IPS-NIHi7 (cell line): ENCODE measurements around the gene ANKRD66.
"Not testable (repeated sequence)": the region's sequence is repeated elsewhere in the genome, so short reads cannot be mapped to it uniquely, and the experiment has no call there.

Experiments
- DNase-seq: peaks from one replicate; pipeline ENCODE4 v3.0.0; 2012; ENCODE audit warnings: mixed read lengths; ENCODE audit errors: extremely low spot score

Gene ANKRD66

DNA sequence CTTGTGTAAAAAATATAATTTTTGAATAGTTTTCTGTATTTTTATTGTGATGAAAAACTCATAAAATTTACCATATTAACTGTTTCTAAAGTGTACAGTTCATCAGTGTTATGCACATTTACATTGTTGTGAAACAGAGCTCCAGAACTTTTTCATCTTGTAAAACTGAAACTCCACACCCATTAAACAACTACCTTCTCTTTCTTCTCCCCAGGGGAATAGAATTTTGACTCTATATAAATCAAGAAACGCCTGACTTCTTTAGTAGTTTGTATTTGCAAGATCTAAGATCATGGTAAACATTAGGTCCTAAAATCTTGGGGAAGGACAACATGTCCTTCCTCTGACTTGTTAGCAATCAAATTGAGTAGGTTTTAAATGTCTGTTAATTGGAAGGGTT, 9.1 kb downstream of the ANKRD66 start:
- DNase-seq, result no peak

DNA sequence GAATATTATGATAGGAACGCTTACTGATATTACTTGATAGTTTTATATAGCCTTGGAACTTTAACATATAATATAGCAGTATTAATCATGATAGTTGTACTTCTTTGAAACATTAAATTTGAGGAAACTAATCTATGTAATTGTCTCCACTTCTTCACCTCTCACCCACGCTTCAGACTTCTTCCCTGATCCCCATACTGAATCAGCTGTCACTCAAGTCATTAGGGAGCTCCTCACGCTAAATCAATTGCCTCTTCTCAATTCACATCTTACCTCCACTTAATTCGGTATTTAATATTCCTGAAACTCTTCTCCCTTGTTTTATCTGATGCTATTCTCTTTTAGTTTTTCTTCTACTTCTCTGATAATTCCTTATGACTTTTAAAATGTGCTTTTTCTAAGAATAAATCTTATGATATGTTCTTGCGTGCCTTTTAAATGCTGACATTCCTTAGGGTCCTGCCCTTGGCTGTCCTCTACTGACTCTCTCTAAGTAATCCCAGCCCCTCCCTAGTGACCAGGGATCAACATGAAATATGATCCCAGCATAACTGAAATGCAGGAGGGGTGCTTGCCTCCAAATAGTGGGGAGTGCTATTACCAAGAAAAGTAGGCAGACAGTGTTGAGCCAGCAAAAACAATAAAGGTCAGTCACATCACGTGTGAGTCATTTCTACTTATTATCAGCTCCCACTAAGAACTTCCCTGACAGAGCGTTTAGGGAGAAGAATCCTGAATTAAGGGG, 9.9 kb downstream of the ANKRD66 start:
- no peak for DNase-seq

DNA sequence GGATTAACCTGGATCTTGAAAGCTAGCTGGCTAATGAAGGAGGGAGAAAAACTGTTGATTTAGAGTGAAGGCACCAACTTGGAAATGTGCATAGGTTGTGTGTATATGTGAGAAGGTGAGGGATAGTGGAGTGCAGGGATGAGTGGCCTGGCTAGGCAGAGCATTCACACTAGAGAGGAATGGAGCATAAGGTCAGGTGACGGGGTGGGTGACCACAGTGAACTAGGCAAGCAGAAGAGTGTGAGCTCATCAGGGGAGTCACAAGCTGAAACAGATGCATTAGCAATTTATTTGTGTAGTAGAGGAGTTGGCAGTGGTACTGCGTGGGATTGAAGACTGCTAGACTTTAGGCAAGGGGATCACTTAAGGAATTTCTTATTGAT, 10.5 kb downstream of the ANKRD66 start:
- no peak for DNase-seq

DNA sequence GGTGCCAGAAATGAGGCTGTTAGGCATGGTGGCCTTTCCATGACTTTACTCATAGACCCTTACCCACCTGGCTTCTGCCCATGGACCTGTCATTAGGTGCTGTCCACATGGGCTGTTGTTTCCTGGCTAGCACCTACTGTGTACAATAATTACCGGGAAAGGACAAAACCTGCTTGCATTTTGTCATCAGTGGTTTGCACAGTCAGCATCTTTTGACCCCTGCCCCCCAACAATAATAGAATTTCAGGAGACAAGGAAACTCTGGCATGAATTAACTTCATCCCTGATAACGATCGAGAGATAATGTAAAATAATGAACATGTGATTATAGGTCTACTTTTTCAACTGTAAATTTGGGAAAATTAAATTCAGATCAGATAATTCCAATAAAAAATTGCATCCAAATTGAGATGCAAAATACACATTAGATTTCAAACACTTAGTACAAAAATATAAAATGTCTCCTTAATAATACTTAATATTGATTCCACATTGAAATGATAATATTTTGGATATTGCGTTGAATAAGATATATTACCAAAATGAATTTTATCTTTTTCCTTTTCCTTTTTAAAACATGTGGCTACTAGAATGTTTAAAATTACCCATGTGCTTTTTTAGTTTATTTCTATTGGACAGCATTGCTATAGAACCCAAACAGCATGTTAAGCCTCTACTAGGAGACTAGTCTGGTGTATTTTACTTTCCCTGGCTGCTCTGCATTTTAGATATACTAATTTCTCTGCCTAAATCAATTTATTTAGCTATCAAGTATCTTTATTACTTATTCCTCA, 12.4 kb downstream of the ANKRD66 start:
- DNase-seq, result no peak

DNA sequence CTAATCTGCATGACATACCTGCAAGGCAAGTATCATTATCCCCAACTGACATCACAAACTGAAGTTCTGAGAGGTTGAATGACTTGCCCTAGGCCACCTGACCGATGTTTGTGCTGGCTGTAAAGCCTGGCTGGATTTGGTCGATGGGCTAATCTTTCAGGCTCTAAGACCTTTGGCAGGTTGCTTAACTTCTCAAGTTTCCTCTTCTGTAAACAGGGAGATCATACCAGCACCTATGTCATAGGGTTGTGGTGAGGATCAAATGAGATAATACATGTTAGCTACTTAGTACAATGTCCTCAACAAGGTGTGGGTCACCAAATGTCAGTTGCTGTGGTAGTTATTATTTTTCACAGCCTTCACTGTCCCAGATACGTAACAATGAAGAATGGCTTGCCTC, 14.2 kb downstream of the ANKRD66 start:
- no peak for DNase-seq

DNA sequence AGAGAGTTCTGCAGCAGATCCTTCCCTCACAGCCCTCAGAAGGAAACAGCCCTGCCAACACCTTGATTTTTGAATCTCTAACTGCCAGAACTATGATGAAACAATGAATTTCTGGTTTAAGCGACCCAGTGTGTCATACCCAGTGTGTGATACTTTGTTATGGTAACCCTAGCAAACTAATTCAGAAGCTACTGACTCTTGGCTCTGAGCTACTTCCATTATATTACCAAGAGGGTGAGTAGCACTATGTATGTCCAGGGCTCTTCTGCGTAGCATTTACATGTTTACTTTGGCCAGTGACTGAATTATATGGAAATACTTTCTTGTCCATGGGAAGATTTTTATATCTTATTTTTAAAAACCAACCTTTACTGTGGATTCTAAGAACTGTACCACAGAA, 16.7 kb downstream of the ANKRD66 start:
- no peak for DNase-seq

DNA sequence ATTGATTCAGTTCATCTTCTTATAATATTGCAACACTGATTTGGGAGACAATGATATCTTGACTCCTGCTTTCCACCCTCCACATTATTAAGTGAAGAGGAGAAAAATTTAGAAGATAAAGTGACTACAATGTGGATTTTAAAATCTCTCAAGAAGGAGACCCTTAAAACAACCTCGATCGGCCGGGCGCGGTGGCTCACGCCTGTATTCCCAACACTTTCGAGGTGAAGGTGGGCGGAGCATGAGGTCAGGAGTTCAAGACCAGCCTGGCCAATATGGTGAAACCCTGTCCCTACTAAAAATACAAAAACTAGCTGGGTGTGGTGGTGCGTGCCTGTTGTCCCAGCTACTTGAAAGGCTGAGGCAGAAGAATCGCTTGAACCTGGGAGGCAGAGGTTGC, 17.5 kb downstream of the ANKRD66 start:
- not testable (repeated sequence) for DNase-seq

DNA sequence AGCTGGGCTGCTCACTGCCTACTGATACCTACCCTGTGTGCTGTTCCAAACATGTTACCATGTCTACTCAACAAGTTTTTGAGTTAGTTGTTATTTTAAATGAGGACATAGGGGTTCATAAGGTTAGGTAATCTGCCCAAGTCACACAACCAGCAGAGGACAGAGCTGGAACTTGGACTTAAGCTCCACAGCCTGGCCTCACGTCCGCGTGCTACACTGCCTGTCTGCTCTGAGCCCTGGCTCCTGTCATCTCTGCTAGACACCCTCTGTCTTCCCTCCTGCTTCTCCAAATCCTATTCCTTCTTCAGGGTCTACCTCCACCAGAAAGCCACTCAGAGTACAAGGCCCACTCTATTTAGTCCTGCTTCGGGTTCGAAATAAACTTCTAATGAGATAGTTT, 18.2 kb downstream of the ANKRD66 start:
- DNase-seq, result no peak

DNA sequence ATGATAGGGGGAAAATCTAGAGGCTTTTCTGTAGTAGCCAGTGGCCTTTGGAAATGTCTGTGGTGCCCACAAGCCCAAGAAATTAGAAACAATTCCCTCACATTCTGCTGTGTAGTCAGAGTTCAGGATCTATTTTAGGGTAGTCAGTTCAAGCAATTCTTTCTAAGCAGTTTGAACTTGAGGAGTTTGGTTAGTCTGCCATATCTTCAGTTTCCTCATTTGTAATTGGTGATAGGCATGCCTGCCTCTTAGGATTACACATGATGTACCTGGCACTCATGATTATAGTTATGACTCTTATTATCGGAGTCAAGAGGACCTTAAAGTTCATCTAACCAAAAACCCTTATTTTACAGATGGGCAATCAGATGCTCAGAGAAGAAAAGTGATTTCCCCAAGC, 25.3 kb downstream of the ANKRD66 start:
- no peak for DNase-seq

DNA sequence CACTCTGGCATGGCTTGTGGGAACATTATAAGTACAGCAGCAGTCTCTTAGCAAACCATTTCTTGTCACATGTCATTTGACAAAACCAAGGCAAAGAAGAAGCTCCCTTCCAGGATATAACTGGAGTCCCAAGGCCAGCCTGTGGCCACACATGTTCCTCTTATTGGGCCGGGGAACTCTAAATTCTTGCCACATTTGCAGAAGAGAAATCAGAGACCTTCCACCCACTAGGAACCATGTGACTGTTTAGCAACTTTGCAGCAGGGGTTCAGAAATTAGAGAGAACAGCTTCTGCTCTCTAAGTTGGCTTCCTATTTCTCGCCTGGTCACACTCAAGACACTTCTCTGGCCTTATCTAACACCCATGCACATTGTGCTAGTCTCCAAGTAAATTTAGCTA, 26.0 kb downstream of the ANKRD66 start:
- DNase-seq, result no peak

DNA sequence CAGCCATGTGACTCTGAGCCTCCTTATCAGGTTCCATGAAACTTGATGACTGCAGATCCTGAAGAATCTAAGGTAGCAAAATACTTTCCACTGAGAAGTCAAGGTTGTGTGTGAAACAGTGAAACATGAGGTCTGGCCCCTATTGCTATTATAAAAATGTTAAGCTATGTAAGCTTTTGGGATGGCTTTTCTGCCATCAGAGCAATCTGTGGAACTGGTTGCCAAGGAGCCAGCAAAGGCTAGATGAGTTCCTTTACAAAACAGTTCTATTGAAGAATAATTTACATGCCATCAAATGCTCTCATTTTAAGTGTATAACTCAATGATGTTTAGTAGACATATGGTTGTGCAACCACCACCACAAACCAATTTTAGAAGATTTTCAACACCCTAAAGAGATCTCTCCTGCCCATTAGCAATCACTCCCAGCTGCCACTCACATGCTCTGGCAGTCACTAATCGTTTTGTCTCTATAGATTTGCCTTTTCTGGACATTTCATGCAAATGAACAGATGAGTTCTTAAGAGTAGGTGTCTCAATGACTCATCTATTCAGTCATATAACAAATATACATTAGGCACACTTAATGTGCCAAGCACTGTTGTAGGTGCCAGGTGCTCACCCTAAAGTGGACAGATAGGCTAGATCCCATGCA, 26.6 kb downstream of the ANKRD66 start:
- no peak for DNase-seq

DNA sequence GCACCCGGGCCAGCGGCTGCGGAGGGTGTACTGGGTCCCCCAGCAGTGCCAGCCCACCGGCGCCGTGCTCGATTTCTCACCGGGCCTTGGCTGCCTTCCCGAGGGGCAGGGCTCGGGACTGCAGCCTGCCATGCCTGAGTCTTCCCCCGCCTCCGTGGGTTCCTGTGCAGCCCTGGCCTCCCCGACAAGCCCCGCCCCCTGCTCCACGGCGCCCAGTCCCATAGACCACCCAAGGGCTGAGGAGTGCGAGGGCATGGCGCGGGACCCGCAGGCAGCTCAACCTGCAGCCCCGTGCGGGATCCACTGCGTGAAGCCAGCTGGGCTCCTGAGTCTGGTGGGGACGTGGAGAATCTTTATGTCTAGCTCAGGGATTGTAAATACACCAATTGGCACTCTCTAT, 28.0 kb downstream of the ANKRD66 start:
- DNase-seq, result not testable (repeated sequence)

DNA sequence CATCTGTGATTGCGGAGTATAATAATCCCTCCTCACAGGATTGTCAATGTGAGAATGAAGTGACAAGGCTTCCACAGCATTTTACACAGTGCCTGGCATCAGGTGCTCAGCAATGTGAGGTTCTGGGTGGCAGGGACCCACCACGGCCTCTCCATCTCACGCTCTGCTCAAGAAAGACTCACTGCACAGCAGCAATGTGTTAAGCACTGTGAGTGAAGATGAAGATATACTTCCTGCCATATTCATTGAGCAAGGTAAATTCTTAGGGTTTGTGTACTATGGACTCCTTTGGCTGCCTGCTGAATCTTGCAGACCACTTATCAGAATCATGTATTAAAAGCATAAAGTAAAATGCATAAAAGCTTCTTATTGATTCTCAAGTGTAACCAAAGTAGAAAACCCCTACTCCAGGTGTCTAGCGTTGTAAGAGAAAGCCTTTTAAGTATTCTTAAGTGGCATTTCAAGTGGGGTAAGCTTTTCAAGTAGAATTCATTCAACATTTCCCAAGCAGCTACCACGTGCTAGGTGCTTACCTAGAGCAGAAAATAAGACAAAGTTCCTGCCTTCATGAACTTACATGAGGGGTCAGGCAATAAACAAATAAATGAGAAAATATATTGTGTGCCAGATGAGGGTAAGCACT, 29.5 kb downstream of the ANKRD66 start:
- DNase-seq, result no peak

DNA sequence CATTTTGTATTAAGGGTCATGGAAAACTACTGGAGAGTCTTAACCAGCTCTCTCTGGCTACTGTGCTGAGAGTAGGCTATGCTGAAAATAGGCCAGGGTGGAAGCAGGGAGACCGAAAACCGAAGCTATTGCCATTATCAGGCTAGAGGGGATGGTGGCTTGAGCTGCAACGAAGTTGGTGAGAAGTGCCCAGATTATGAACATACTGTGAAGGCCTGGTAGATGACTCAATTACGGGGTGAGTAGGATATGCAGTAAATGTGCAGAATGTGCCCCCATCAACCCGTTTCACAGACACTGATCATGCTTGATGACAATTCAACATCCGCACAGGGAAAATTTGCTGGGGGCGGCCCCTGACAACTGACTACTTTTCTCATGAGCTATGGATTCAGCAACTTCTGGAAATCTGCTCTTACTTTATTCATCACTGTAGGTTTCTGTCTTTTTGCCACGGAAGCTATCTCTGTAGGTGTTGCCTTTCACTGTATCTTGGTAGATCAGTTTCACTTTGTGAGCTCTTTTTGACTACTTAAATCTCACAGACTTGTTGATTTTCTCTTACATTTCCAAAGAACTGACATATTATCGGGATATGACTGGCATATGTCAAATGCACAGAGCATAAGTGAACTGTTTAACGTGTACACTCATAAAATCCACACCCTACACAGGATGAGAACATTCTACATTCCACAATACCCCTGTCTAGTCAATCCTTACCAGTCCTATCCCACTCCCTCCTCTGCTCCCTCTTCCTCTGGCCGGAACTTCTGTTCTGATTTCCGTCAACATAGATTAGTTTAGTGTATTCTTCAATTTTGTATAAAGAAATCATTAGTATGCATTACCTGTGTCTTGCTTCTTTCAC, 31.0 kb downstream of the ANKRD66 start:
- no peak for DNase-seq

DNA sequence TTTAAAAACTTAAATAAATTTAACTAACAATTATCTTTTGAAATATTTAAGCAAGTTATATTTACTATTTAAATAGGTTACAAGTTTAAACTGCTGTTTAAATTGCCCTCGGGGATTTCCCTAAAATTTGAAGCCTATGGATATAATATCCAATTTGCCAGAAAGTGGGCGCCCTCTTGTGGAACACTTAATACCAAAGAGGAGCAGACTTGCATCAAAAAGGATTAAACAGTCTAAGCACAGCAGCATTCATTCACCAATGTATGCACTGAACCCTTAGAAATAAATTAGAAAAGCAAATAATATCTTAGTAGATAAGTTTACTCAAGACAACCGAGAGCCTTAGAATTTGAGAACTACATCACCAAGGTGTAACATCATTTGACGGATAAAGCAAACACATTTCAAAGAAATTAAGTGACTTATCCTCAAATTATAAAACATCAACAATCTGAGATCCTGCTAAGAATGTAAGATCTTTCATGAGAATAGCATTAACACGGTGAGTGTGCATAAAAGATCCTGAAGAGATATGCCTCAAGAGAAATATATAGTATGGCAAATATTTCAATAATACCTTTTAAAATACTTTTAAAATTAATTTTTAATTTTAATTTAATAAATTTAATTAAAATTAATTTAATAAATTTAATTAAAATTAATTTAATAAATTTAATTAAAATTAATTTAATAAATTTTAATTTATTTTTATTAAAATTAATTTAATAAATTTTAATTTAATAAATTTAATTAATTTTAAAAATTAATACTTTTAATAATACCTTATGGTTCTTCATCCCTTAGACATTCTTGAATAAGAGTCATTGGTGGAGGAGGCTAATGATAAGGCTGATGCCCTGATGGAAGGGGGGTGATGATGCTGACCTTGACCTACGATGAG, 35.0 kb downstream of the ANKRD66 start:
- peak; percentile 54 for DNase-seq

DNA sequence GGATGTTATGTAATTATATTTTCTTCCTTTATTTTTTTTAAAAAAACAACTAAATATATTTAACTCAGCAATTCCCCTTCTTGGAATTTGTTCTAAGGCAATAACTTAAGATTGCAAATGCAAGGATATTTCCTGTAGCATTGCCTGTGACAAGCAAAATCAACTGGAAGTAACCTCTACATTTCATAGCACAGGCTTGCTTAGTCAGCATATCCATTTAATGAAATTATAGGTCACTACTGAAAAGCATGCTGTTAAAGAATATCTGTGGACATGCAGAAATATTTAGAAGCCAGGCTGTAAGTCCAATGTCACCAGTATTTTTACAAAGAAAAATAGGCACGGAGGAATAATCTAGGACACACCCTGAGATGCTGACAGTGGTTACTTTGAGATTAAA, 37.8 kb downstream of the ANKRD66 start:
- no peak for DNase-seq

DNA sequence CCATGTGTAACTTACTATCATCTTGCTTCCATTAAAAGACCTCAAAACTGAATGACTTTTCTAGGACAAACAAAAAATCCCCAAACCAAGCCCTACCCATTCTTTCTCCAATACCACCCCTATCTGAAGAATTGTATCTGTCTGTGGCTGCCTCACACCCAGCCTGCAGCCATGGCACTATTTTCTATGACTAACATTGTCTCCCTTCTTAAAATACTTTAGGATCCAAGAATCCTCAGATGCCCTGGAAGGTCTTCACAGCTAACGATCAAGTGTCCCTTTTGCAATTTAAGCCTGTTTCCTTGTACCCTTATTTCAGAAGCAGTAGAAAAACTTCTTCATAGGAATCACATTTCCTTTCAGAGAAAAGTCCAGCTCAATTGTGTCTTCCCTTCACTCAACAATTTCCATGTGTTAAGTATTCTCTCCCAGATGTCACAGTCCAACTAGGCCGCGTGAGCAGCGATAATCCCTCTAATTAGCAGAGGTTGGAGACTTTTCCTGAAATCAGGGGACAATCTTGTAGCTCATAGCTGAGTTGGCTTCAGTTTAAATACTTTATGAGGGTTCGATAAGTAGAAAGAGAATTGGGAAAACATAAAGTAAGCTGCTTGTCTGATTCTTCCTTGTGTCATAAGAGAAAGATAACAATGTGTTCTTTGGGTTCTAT, 41.3 kb downstream of the ANKRD66 start:
- DNase-seq, result no peak

DNA sequence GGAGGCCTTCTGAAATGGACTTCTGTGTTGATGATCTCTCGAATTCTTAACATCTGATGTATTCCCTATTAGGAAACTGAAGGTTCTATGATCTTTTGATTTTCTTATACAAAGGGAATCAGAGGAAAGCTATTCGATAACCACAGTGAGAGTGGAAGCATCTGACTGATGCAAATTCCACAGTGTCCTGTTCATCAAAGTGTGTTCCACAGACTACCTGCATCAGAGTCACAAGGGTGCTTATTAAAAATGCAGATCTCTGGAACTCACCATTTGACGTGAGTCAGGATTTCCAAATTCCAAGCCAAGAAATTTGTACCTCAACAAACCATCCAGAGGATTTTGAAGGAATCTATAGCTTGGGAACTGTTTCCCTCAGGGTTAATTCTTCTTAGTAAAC, 42.1 kb downstream of the ANKRD66 start:
- no peak for DNase-seq

DNA sequence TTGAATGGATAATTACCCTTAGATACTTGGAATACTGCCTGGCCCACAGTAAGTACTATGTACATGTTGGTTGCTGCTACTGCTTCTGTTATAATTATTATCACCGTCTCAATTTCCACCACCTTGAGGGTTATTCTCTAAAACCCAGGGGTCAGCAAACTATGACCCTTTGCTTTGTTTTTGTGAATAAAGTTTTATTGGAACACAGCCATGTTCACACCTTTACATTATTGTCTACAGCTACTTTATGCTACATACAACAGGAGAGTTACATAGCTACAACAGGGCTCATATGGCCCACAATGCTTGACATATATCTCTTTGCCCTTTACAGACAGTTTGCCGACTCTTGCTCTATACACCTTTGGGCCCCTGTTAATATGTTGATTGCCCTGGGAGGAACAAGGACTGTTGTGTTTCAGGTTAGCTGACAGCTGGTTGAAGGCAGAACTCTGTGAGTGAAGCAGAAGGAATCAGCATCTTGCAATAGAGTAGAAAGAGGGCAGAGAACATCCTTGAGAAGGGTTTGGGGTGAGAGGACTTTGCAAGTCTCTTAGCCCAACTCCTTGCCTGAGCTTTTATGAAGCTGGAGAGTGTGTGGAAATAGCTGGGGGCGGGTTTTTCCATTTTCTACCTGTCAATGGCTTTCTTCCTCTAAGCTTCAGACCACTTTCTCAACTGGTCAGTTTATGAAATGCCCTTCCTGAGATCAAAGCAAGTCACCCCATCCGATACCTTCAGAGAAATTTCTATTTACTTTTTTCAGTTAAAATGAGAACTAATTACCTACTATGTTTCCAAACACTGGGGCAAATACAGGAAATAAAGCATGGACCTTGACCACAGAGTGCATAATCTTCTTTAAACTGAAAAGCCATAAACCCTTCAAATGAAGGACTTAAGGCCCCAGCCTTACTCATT, 43.0 kb downstream of the ANKRD66 start:
- DNase-seq, result no peak
